Activated T-cell treated with anti-CD3 and anti-CD28 coated beads, Interleukin-2, amount 50 U/mL, for 24 hours (primary cell): ENCODE measurements around the gene SCYGR1.
"Not testable (repeated sequence)": the region's sequence is repeated elsewhere in the genome, so short reads cannot be mapped to it uniquely, and the experiment has no call there.

ENCODE experiments used
- DNase-seq: peaks from one replicate; pipeline ENCODE4 v3.0.0-alpha.2; 2020
- H3K27ac Mint-ChIP-seq: 2 replicates; pipeline ENCODE4 v1.8.0; 2020; ENCODE audit warnings: mild to moderate bottlenecking, mixed read lengths
- H3K27me3 Mint-ChIP-seq: 2 replicates; pipeline ENCODE4 v1.8.0; 2020; ENCODE audit warnings: mixed read lengths
- H3K36me3 Mint-ChIP-seq: 2 replicates; pipeline ENCODE4 v1.8.0; 2020; ENCODE audit warnings: low read depth, mixed read lengths
- H3K4me1 Mint-ChIP-seq: 2 replicates; pipeline ENCODE4 v1.8.0; 2020; ENCODE audit warnings: low read depth, mixed read lengths
- H3K4me3 Mint-ChIP-seq: 2 replicates; pipeline ENCODE4 v1.8.0; 2020; ENCODE audit warnings: mild to moderate bottlenecking, moderate library complexity, mixed read lengths
- H3K9me3 Mint-ChIP-seq: 2 replicates; pipeline ENCODE4 v1.8.0; 2020; ENCODE audit warnings: mixed read lengths

Gene SCYGR1

GRCh38 chr2:227389661-227390060, 1.9 kb upstream of the SCYGR1 start:
- no peaks in the 10 kb centered on the region for H3K36me3 Mint-ChIP-seq
- DNase-seq = no peak
- no peak overlapping the region for H3K27ac Mint-ChIP-seq
- H3K4me1 Mint-ChIP-seq = peaks cover 11% of the 10 kb centered on the region
- no peaks in the 10 kb centered on the region for H3K27me3 Mint-ChIP-seq
- no peak overlapping the region for H3K4me3 Mint-ChIP-seq
- H3K9me3 Mint-ChIP-seq = no peaks in the 10 kb centered on the region

- Mint-ChIP-seq H3K36me3 (no peaks in the 10 kb centered on the region), H3K4me3 (no peak overlapping the region), H3K9me3 (no peaks in the 10 kb centered on the region), H3K27me3 (no peaks in the 10 kb centered on the region), H3K4me1 (peaks cover 11% of the 10 kb centered on the region), H3K27ac (no peak overlapping the region)
- DNase-seq = no peak
Observed at GRCh38 chr2:227389231-227389630, 1.5 kb upstream of the SCYGR1 start.

GRCh38 chr2:227388537-227389011, 825 bp upstream of the SCYGR1 start:
- no peak overlapping the region for H3K27ac Mint-ChIP-seq
- no peaks in the 10 kb centered on the region for H3K27me3 Mint-ChIP-seq
- peaks cover 11% of the 10 kb centered on the region for H3K4me1 Mint-ChIP-seq
- no peak for DNase-seq
- no peaks in the 10 kb centered on the region for H3K9me3 Mint-ChIP-seq
- H3K36me3 Mint-ChIP-seq = no peaks in the 10 kb centered on the region
- H3K4me3 Mint-ChIP-seq = no peak overlapping the region

GRCh38 chr2:227386630-227387029, 1.1 kb downstream of the SCYGR1 start:
- no peaks in the 10 kb centered on the region for H3K36me3 Mint-ChIP-seq
- H3K4me1 Mint-ChIP-seq = peaks cover 25% of the 10 kb centered on the region
- DNase-seq = no peak
- no peak overlapping the region for H3K4me3 Mint-ChIP-seq
- peaks cover 4% of the 10 kb centered on the region for H3K9me3 Mint-ChIP-seq
- H3K27me3 Mint-ChIP-seq = no peaks in the 10 kb centered on the region
- no peak overlapping the region for H3K27ac Mint-ChIP-seq

- H3K9me3 Mint-ChIP-seq = peaks cover 5% of the 10 kb centered on the region
- no peaks in the 10 kb centered on the region for H3K27me3 Mint-ChIP-seq
- H3K27ac Mint-ChIP-seq = no peak overlapping the region
- no peak for DNase-seq
- no peaks in the 10 kb centered on the region for H3K36me3 Mint-ChIP-seq
- no peak overlapping the region for H3K4me3 Mint-ChIP-seq
- H3K4me1 Mint-ChIP-seq = peaks cover 28% of the 10 kb centered on the region
Observed at GRCh38 chr2:227383686-227384085, 4.1 kb downstream of the SCYGR1 start.

- not testable (repeated sequence) for H3K27me3 Mint-ChIP-seq, H3K9me3 Mint-ChIP-seq, H3K36me3 Mint-ChIP-seq, DNase-seq, H3K4me3 Mint-ChIP-seq
- Mint-ChIP-seq H3K4me1 (peaks cover 28% of the 10 kb centered on the region), H3K27ac (peak overlapping the region; percentile 24)
Observed at GRCh38 chr2:227382241-227382835, 5.4 kb downstream of the SCYGR1 start.

- Mint-ChIP-seq H3K9me3 (peaks cover 5% of the 10 kb centered on the region), H3K27ac (no peak within 1 kb of the TSS), H3K27me3 (peaks cover 3% of the 10 kb centered on the region)
Observed at GRCh38 chr2:227379095-227379494, 8.7 kb downstream of the SCYGR1 start, which contains the start of gene TM4SF20. TM4SF20 (minus strand) TSS chr2:227379306; CDS start chr2:227379268, 38 bp downstream.

GRCh38 chr2:227378371-227378782, 9.4 kb downstream of the SCYGR1 start:
- no peak for DNase-seq
- no peak overlapping the region for H3K4me3 Mint-ChIP-seq
- peaks cover 5% of the 10 kb centered on the region for H3K9me3 Mint-ChIP-seq
- H3K27me3 Mint-ChIP-seq = peaks cover 3% of the 10 kb centered on the region
- no peaks in the 10 kb centered on the region for H3K36me3 Mint-ChIP-seq
- H3K27ac Mint-ChIP-seq = no peak overlapping the region
- H3K4me1 Mint-ChIP-seq = peaks cover 26% of the 10 kb centered on the region

More at GRCh38 chr2:227379095-227379494, 8.7 kb downstream of the SCYGR1 start, which contains the start of gene TM4SF20:
- H3K4me1 Mint-ChIP-seq = peaks cover 25% of the 10 kb centered on the region
- no peaks in the 10 kb centered on the region for H3K36me3 Mint-ChIP-seq
- no peak within 1 kb of the TSS for H3K4me3 Mint-ChIP-seq
- DNase-seq = no peak

- H3K4me3 Mint-ChIP-seq = no peak overlapping the region
- peaks cover 6% of the 10 kb centered on the region for H3K27me3 Mint-ChIP-seq
- no peak overlapping the region for H3K27ac Mint-ChIP-seq
- no peaks in the 10 kb centered on the region for H3K36me3 Mint-ChIP-seq
- peaks cover 30% of the 10 kb centered on the region for H3K4me1 Mint-ChIP-seq
- DNase-seq = no peak
- H3K9me3 Mint-ChIP-seq = peaks cover 5% of the 10 kb centered on the region
Observed at GRCh38 chr2:227377467-227378351, 10.0 kb downstream of the SCYGR1 start.

GRCh38 chr2:227376656-227377396, 10.9 kb downstream of the SCYGR1 start:
- Mint-ChIP-seq H3K27me3 (peaks cover 6% of the 10 kb centered on the region), H3K4me1 (peaks cover 21% of the 10 kb centered on the region), H3K4me3 (no peak overlapping the region), H3K36me3 (no peaks in the 10 kb centered on the region), H3K9me3 (peaks cover 3% of the 10 kb centered on the region), H3K27ac (no peak overlapping the region)
- DNase-seq = no peak

GRCh38 chr2:227374158-227374557, 13.6 kb downstream of the SCYGR1 start:
- Mint-ChIP-seq H3K36me3 (no peaks in the 10 kb centered on the region), H3K4me3 (no peak overlapping the region), H3K9me3 (no peaks in the 10 kb centered on the region), H3K4me1 (peaks cover 29% of the 10 kb centered on the region), H3K27me3 (peaks cover 6% of the 10 kb centered on the region), H3K27ac (peak overlapping the region; percentile 73)
- peak; percentile 46 for DNase-seq

GRCh38 chr2:227373389-227373788, 14.4 kb downstream of the SCYGR1 start:
- Mint-ChIP-seq H3K36me3 (no peaks in the 10 kb centered on the region), H3K4me3 (no peak overlapping the region), H3K27ac (peak overlapping the region; percentile 55), H3K9me3 (no peaks in the 10 kb centered on the region), H3K4me1 (peaks cover 29% of the 10 kb centered on the region), H3K27me3 (peaks cover 6% of the 10 kb centered on the region)
- no peak for DNase-seq

GRCh38 chr2:227370791-227371312, 16.9 kb downstream of the SCYGR1 start:
- DNase-seq = no peak
- Mint-ChIP-seq H3K27ac (peak overlapping the region; percentile 6), H3K36me3 (no peaks in the 10 kb centered on the region), H3K27me3 (peaks cover 3% of the 10 kb centered on the region), H3K9me3 (no peaks in the 10 kb centered on the region), H3K4me1 (peaks cover 29% of the 10 kb centered on the region), H3K4me3 (no peak overlapping the region)

- no peak overlapping the region for H3K27ac Mint-ChIP-seq
- H3K4me1 Mint-ChIP-seq = peaks cover 28% of the 10 kb centered on the region
- peaks cover 3% of the 10 kb centered on the region for H3K27me3 Mint-ChIP-seq
- no peak overlapping the region for H3K4me3 Mint-ChIP-seq
- no peaks in the 10 kb centered on the region for H3K36me3 Mint-ChIP-seq
- DNase-seq = no peak
- no peaks in the 10 kb centered on the region for H3K9me3 Mint-ChIP-seq
Observed at GRCh38 chr2:227370092-227370491, 17.7 kb downstream of the SCYGR1 start.
